HepG2 (cell line): Measurements from ENCODE around the gene ACTN3. TPM values are rescaled to one million over a fixed set of nuclear protein-coding genes. Genes with fewer than 3 reads are reported as not detected.

ENCODE experiments used
- CC2D1A ChIP-seq: sonication (generic); formaldehyde crosslinking; IDR thresholded peaks from 2 replicates; pipeline ENCODE4 v1.8.1; 2023; ENCODE audit warnings: mild to moderate bottlenecking, missing genetic modification reagents
- CREM ChIP-seq, 2 experiments: sonication (generic) in 1 of 2; formaldehyde crosslinking in 1 of 2; IDR thresholded peaks; 2 replicates each; pipeline versions ENCODE4 v1.4.0 to v1.6.1; 2016 to 2020; ENCODE audit warnings: antibody characterized with exemption in 1 of 2, mild to moderate bottlenecking in 1 of 2, missing genetic modification reagents in 1 of 2
- GZF1 ChIP-seq: sonication (generic); formaldehyde crosslinking; IDR thresholded peaks from 2 replicates; pipeline ENCODE4 v1.5.1; 2020; ENCODE audit warnings: mild to moderate bottlenecking, missing genetic modification reagents
- HNRNPL ChIP-seq: fragments of 200-400 bp; formaldehyde crosslinking; IDR thresholded peaks from 2 replicates; pipeline ENCODE4 v1.6.1; 2017; ENCODE audit warnings: mild to moderate bottlenecking, low read depth, low read length
- KLF16 ChIP-seq, 2 experiments: sonication (generic) in 1 of 2; formaldehyde crosslinking in 1 of 2; IDR thresholded peaks; 2 replicates each; pipeline versions ENCODE4 v1.6.1 to v1.8.0; 2016 to 2023; ENCODE audit warnings: missing genetic modification reagents in 2 of 2, missing compliant biosample characterization in 1 of 2
- MAZ ChIP-seq, 2 experiments: sonication (generic) in 1 of 2; formaldehyde crosslinking in 1 of 2; IDR thresholded peaks; 2 replicates each; pipeline versions ENCODE4 v1.5.0 to v1.6.1; 2012 to 2020; ENCODE audit warnings: low read depth in 2 of 2, mild to moderate bottlenecking in 2 of 2, borderline replicate concordance in 1 of 2, improper control_type of control experiment in 1 of 2, low read length in 1 of 2, missing genetic modification reagents in 1 of 2, moderate library complexity in 1 of 2
- MEIS1 ChIP-seq: sonication (generic); formaldehyde crosslinking; IDR thresholded peaks from 2 replicates; pipeline ENCODE4 v1.9.0; 2021; ENCODE audit warnings: mild to moderate bottlenecking, missing genetic modification reagents, moderate library complexity, borderline replicate concordance
- POLR2AphosphoS2 ChIP-seq: IDR thresholded peaks from 2 replicates; pipeline ENCODE4 v1.6.1; 2011; ENCODE audit warnings: low read depth, low read length, improper control_type of control experiment
- RBFOX2 ChIP-seq: fragments of 200-400 bp; formaldehyde crosslinking; IDR thresholded peaks from 2 replicates; pipeline ENCODE4 v1.6.1; 2017; ENCODE audit warnings: low read depth, mild to moderate bottlenecking, low read length
- SMARCC2 ChIP-seq: fragments of 450-650 bp; IDR thresholded peaks from 2 replicates; pipeline ENCODE4 v1.6.1; 2017; ENCODE audit warnings: antibody characterized with exemption, mild to moderate bottlenecking
- ZNF510 ChIP-seq: sonication (generic); formaldehyde crosslinking; IDR thresholded peaks from 2 replicates; pipeline ENCODE4 v1.4.0; 2020; ENCODE audit warnings: low read depth, mild to moderate bottlenecking, missing genetic modification reagents
- ZNF558 ChIP-seq: sonication (generic); formaldehyde crosslinking; IDR thresholded peaks from 2 replicates; pipeline ENCODE4 v1.9.0; 2022; ENCODE audit warnings: mild to moderate bottlenecking, missing genetic modification reagents, borderline replicate concordance
- polyA plus RNA-seq, 8 experiments: library from polyadenylated mRNA; depleted of rRNA in 3 of 8; stranded (reverse) in 7 of 8; unstranded in 1 of 8; fragments of >200 nt; fragmentation: Illumina TruSeq in 4 of 8; extraction: Trizol in 4 of 8; gene quantifications; 2 replicates each; pipeline versions ENCODE4 v1.2.1 to v1.2.3, GENCODE V29; 2011 to 2016; ENCODE audit warnings: low read depth in 4 of 8, missing spikeins in 1 of 8, mixed read lengths in 1 of 8; ENCODE audit not compliant: insufficient read depth in 1 of 8
- total RNA-seq, 5 experiments: library from RNA; depleted of rRNA; stranded (reverse); fragments of >200 nt; fragmentation: Illumina TruSeq; extraction: Trizol; gene quantifications; 2 replicates each; pipeline ENCODE4 v1.2.3, GENCODE V29; 2016; ENCODE audit warnings: low read depth in 1 of 5
- TF ChIP-seq, protein P1 (sequence below): sonication (generic); formaldehyde crosslinking; IDR thresholded peaks from 2 replicates; pipeline ENCODE4 v1.5.0; 2020; ENCODE audit warnings: missing genetic modification reagents
- TF ChIP-seq, protein P2 (sequence below): sonication (generic); formaldehyde crosslinking; IDR thresholded peaks from 2 replicates; pipeline ENCODE4 v1.5.1; 2020; ENCODE audit warnings: missing genetic modification reagents, mild to moderate bottlenecking, borderline replicate concordance
- TF ChIP-seq, protein P3 (sequence below): sonication (generic); formaldehyde crosslinking; IDR thresholded peaks from 2 replicates; pipeline ENCODE4 v1.4.0; 2020; ENCODE audit warnings: missing genetic modification reagents
- TF ChIP-seq, protein P4 (sequence below): sonication (generic); formaldehyde crosslinking; IDR thresholded peaks from 2 replicates; pipeline ENCODE4 v1.5.0; 2020; ENCODE audit warnings: mild to moderate bottlenecking, missing genetic modification reagents
- TF ChIP-seq, protein P5 (sequence below): sonication (generic); formaldehyde crosslinking; IDR thresholded peaks from 2 replicates; pipeline ENCODE4 v1.4.0; 2020; ENCODE audit warnings: missing genetic modification reagents

The ACTN3 gene
- total and polyA plus RNA-seq, 2 of the 13 experiments (the other 11 are each of a cell fraction or from before 2014, with no cell fraction given): 0.04 to 0.09 TPM

DNA sequence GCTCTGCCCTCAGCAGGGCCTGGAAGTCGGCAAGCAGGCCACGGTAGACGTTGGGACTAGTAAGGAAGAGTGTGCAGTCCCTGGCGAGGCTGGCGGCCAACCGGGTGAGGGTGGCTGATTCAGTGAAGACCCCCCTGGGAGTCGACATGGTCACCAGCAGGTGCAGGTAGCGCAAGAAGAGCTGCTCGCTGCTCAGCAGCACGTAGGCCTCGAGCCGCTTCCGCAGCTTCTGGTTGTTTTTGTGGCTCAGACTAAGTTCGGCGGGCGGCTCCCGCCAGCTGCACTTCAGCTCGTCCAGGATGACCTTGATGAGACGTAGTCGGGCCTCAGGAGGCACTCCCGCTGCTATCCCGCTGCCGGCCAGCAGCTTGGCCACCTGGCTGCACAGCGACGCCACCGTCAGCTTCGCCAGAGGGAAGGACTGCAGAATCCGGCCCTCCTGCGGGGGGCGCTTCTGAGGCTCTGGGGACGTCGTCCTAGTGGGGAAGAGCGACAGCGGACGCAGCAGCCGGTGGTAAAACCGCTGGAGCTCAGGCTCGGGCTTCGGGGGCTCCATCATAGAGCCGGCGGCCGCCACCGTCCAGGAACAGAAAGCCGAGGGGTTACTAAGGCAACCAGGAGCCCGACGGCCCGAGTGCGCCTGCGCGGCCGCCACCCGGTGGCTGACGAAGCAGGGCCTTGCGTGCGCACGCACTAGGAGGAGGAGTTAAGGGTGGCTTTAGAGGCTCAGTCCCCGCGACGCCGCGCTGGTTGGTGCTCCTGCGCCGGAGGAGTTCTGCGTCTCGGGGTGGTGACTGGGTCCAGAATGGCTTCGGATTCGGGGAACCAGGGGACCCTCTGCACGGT is 46.0 kb downstream of the ACTN3 start, which contains the start of the genes CCDC87 and CCS (continued):
- TF ChIP-seq ZNF510 (CRISPR knock-in tag) (peak; percentile 42; the same call in 1 of the 2 replicates), RBFOX2 (peak; percentile 87), KLF16 (CRISPR knock-in tag; IDR thresholded peaks at IDR 0.05) (peak in 1 of 2 experiments; percentile 83; a peak in 2 of 4 replicates), POLR2AphosphoS2 (no peak), ZNF558 (peak; percentile 60; the same call in 1 of the 2 replicates), MEIS1 (CRISPR knock-in tag) (no peak), CC2D1A (CRISPR knock-in tag) (no peak), MAZ (IDR thresholded peaks at IDR 0.05; ENCODE audit: borderline replicate concordance, low read depth, low read length) (peak; percentile 38; the same call in 1 of the 2 replicates), MAZ (CRISPR knock-in tag; IDR thresholded peaks at IDR 0.05; ENCODE audit: low read depth) (peak; percentile 91), SMARCC2 (0 out of 2 replicates have a peak, but pooled peaks have one; percentile 38), CREM (IDR thresholded peaks at IDR 0.05) (peak; percentile 54; the same call in 1 of the 2 replicates), CREM (CRISPR knock-in tag; IDR thresholded peaks at IDR 0.05) (no peak), HNRNPL (no peak), GZF1 (CRISPR knock-in tag) (peak; percentile 76; the same call in 1 of the 2 replicates)
- TF ChIP-seq, protein P1, sequence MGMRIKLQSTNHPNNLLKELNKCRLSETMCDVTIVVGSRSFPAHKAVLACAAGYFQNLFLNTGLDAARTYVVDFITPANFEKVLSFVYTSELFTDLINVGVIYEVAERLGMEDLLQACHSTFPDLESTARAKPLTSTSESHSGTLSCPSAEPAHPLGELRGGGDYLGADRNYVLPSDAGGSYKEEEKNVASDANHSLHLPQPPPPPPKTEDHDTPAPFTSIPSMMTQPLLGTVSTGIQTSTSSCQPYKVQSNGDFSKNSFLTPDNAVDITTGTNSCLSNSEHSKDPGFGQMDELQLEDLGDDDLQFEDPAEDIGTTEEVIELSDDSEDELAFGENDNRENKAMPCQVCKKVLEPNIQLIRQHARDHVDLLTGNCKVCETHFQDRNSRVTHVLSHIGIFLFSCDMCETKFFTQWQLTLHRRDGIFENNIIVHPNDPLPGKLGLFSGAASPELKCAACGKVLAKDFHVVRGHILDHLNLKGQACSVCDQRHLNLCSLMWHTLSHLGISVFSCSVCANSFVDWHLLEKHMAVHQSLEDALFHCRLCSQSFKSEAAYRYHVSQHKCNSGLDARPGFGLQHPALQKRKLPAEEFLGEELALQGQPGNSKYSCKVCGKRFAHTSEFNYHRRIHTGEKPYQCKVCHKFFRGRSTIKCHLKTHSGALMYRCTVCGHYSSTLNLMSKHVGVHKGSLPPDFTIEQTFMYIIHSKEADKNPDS (CRISPR knock-in tag): no peak
- TF ChIP-seq, protein P2, sequence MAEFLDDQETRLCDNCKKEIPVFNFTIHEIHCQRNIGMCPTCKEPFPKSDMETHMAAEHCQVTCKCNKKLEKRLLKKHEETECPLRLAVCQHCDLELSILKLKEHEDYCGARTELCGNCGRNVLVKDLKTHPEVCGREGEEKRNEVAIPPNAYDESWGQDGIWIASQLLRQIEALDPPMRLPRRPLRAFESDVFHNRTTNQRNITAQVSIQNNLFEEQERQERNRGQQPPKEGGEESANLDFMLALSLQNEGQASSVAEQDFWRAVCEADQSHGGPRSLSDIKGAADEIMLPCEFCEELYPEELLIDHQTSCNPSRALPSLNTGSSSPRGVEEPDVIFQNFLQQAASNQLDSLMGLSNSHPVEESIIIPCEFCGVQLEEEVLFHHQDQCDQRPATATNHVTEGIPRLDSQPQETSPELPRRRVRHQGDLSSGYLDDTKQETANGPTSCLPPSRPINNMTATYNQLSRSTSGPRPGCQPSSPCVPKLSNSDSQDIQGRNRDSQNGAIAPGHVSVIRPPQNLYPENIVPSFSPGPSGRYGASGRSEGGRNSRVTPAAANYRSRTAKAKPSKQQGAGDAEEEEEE: no peak
- TF ChIP-seq, protein P3, sequence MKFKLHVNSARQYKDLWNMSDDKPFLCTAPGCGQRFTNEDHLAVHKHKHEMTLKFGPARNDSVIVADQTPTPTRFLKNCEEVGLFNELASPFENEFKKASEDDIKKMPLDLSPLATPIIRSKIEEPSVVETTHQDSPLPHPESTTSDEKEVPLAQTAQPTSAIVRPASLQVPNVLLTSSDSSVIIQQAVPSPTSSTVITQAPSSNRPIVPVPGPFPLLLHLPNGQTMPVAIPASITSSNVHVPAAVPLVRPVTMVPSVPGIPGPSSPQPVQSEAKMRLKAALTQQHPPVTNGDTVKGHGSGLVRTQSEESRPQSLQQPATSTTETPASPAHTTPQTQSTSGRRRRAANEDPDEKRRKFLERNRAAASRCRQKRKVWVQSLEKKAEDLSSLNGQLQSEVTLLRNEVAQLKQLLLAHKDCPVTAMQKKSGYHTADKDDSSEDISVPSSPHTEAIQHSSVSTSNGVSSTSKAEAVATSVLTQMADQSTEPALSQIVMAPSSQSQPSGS (CRISPR knock-in tag): no peak; the same call in 1 of the 2 replicates
- TF ChIP-seq, protein P4, sequence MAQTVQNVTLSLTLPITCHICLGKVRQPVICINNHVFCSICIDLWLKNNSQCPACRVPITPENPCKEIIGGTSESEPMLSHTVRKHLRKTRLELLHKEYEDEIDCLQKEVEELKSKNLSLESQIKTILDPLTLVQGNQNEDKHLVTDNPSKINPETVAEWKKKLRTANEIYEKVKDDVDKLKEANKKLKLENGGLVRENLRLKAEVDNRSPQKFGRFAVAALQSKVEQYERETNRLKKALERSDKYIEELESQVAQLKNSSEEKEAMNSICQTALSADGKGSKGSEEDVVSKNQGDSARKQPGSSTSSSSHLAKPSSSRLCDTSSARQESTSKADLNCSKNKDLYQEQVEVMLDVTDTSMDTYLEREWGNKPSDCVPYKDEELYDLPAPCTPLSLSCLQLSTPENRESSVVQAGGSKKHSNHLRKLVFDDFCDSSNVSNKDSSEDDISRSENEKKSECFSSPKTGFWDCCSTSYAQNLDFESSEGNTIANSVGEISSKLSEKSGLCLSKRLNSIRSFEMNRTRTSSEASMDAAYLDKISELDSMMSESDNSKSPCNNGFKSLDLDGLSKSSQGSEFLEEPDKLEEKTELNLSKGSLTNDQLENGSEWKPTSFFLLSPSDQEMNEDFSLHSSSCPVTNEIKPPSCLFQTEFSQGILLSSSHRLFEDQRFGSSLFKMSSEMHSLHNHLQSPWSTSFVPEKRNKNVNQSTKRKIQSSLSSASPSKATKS: no peak
- TF ChIP-seq, protein P5, sequence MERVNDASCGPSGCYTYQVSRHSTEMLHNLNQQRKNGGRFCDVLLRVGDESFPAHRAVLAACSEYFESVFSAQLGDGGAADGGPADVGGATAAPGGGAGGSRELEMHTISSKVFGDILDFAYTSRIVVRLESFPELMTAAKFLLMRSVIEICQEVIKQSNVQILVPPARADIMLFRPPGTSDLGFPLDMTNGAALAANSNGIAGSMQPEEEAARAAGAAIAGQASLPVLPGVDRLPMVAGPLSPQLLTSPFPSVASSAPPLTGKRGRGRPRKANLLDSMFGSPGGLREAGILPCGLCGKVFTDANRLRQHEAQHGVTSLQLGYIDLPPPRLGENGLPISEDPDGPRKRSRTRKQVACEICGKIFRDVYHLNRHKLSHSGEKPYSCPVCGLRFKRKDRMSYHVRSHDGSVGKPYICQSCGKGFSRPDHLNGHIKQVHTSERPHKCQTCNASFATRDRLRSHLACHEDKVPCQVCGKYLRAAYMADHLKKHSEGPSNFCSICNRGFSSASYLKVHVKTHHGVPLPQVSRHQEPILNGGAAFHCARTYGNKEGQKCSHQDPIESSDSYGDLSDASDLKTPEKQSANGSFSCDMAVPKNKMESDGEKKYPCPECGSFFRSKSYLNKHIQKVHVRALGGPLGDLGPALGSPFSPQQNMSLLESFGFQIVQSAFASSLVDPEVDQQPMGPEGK (CRISPR knock-in tag): peak; percentile 18
